Jurkat, Clone E6-1 (cell line): ENCODE results near the gene INSC.

Experiments
- DNase-seq: peaks from one replicate; pipeline ENCODE4 v3.0.0-alpha.2; 2011; ENCODE audit warnings: low read depth, low spot score
- H3K4me3 ChIP-seq: 2 replicates; pipeline ENCODE4 v1.5.1; 2011; ENCODE audit warnings: mild to moderate bottlenecking, low read length, control low read depth, moderate library complexity

Gene INSC

GRCh38 chr11:15199693-15200092 is 85.0 kb downstream of the INSC start:
- no peak overlapping the region for H3K4me3 ChIP-seq
- no peak for DNase-seq

GRCh38 chr11:15200696-15201095 is 86.0 kb downstream of the INSC start:
- H3K4me3 ChIP-seq, result no peak overlapping the region
- no peak for DNase-seq

GRCh38 chr11:15201586-15201985 is 86.9 kb downstream of the INSC start:
- no peak for DNase-seq
- H3K4me3 ChIP-seq, result no peak overlapping the region

- DNase-seq, result no peak
- no peak overlapping the region for H3K4me3 ChIP-seq
Observed at GRCh38 chr11:15202626-15203025, 87.9 kb downstream of the INSC start.

- DNase-seq, result no peak
- no peak overlapping the region for H3K4me3 ChIP-seq
Observed at GRCh38 chr11:15204711-15205110, 90.0 kb downstream of the INSC start.

GRCh38 chr11:15206791-15207190 is 92.1 kb downstream of the INSC start:
- no peak overlapping the region for H3K4me3 ChIP-seq
- no peak for DNase-seq

GRCh38 chr11:15208378-15209222 is 93.9 kb downstream of the INSC start:
- DNase-seq, result peak; percentile 37

GRCh38 chr11:15212876-15213275 is 98.2 kb downstream of the INSC start:
- DNase-seq, result no peak
- no peak overlapping the region for H3K4me3 ChIP-seq

More at GRCh38 chr11:15208378-15209222, 93.9 kb downstream of the INSC start:
- H3K4me3 ChIP-seq, result no peak overlapping the region

- no peak for DNase-seq
- H3K4me3 ChIP-seq, result no peak overlapping the region
Observed at GRCh38 chr11:15213471-15214231, 98.9 kb downstream of the INSC start.

GRCh38 chr11:15215005-15215404 is 100.3 kb downstream of the INSC start:
- H3K4me3 ChIP-seq, result no peak overlapping the region
- no peak for DNase-seq

- no peak for DNase-seq
- no peak overlapping the region for H3K4me3 ChIP-seq
Observed at GRCh38 chr11:15216678-15217077, 102.0 kb downstream of the INSC start.

GRCh38 chr11:15217416-15217815 is 102.7 kb downstream of the INSC start:
- no peak for DNase-seq
- no peak overlapping the region for H3K4me3 ChIP-seq

GRCh38 chr11:15222777-15223176 is 108.1 kb downstream of the INSC start:
- H3K4me3 ChIP-seq, result no peak overlapping the region
- DNase-seq, result no peak

- no peak for DNase-seq
- H3K4me3 ChIP-seq, result no peak overlapping the region
Observed at GRCh38 chr11:15223318-15223717, 108.6 kb downstream of the INSC start.

GRCh38 chr11:15224466-15224865 is 109.7 kb downstream of the INSC start:
- DNase-seq, result no peak
- H3K4me3 ChIP-seq, result no peak overlapping the region

- no peak overlapping the region for H3K4me3 ChIP-seq
- no peak for DNase-seq
Observed at GRCh38 chr11:15227011-15227410, 112.3 kb downstream of the INSC start.

GRCh38 chr11:15228331-15228849 is 113.7 kb downstream of the INSC start:
- no peak overlapping the region for H3K4me3 ChIP-seq
- no peak for DNase-seq

- H3K4me3 ChIP-seq, result no peak overlapping the region
- no peak for DNase-seq
Observed at GRCh38 chr11:15229069-15229468, 114.3 kb downstream of the INSC start.

GRCh38 chr11:15232496-15232895 is 117.8 kb downstream of the INSC start:
- no peak overlapping the region for H3K4me3 ChIP-seq
- no peak for DNase-seq
